NCI-H526 treated with DMSO at 0.1 percent for 48 hours (cell line): ENCODE results near the gene CAP1.

Experiments
- DNase-seq: peaks from one replicate; lab custom pipeline; 2025; lab: John Stamatoyannopoulos, UW

Gene CAP1

DNA sequence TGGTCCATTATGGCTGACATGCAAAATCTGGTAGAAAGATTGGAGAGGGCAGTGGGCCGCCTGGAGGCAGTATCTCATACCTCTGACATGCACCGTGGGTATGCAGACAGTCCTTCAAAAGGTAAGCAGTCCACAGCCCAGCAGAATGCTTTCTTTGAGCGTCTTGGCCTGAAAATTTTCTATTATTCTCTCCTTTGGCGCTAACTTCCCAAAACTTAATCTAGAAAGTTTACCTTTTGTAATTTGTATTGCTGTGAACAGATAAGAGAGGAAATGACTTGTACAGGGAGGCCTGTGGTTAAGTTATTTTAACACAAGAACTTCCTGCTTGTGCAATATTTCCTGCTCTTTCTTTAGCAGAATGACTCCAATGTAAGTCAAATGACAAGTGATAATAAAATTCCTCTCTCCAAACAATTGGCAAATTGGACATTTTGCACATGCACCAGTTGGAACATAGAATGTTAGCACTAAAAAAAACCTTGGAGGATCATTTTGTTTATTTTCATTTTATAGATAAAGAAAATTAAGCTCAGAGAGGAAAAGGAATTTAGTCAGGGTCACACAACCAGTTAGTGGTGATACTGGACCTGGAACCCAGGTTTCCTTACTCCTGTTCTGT lies 18.9 kb downstream of the CAP1 start:
- DNase-seq, result peak; percentile 88

DNA sequence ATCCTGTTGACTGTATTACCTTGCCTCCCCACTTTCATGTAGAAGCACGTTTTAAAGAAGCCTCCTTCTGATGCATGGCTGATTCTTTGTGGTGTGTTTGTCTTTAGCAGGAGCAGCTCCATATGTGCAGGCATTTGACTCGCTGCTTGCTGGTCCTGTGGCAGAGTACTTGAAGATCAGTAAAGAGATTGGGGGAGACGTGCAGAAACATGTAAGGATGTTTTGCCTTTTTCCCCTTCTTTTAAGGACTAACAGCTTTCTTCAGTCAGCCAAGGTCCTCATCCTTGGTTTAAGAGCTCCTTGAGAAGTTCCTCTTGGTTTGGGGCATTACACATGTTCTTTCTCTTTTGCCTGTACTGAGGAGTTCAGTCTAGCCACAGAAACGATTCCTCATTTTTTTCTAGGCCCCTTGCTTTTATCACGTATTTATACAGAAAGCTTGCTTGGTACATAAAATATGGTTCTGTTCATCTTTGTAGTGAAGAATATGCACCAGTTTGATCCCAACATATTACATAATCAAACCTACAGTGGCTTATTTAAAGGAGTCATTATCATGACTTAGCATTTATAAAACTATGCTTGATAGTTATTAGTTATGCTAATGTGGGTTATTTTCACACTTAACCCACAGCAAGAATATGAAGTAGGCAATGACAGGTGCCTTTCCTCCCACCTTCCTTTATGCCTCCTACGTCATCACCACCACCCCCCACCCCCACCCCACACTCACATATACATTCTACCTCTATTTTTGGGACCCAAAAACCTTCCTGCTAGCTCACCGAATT lies 19.6 kb downstream of the CAP1 start:
- DNase-seq, result no peak

DNA sequence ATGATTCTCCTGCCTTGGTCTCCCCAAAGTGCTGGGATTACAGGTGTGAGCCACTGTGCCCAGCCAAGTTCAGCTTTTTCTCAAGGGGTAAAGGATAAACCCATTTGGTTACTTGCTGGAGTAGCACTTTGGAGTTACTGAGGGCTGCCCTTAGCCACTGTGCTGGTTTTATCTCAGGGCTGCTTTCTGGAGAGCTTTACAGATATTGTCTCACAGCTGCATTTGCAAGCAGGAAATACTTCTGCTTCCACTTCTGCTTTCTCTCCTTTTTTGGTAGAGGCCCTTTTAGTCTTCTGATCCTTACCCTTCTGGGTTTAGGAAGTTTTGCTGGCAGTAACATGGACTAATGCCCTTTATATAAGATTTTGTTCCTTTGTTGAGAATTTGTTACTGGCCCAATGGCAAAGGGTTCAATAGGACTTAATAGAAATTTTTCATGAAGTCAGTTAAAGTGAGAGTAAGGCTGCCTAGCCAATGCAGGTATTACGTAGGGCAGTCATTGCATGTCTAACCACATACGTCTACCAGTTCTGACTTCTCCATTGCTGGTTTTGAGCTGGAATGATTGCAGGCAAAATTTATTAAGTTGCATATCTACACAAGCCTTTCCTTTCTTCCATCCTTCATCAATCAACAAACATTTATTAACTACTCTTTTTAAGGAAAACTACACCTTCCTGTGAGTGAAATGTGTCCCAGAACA lies 24.4 kb downstream of the CAP1 start:
- DNase-seq, result no peak

DNA sequence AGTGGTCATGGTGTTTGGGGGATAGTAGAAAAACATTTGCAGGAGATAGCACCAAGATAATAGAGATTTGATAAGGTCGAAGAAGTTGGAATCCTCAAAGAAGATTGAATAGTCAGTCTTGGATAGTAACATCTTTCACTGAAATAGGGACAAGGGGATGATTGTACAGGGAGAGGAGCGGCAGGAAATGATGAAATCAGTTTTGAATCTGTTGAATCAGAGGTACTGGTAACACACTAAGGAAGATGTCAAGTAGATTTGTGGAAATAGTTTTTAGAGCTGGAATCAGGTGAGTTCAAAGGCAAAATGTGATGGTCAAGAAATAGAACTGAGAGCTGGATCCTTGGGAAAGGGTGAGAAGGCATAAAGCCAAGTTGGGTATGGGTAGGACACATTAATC lies 26.5 kb downstream of the CAP1 start:
- DNase-seq, result no peak

DNA sequence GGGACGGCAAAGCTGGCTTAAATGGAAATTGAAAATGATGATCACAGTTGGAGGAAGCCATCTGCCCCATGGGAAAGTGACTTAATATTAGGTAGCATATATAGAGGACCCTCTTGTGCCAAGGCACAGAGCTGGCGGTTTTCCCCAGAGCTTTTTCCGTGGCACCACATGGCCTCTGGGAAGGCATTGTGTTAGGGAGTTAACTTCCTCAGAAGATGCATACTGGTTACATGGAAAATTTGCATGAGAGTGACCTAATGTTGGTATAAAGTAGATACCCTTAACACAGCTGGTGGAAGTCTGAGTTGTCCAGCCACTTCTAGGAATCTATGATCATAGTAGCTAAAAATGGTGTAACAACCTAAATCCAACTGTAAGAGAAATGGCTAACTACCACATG lies 27.3 kb downstream of the CAP1 start:
- DNase-seq, result no peak

DNA sequence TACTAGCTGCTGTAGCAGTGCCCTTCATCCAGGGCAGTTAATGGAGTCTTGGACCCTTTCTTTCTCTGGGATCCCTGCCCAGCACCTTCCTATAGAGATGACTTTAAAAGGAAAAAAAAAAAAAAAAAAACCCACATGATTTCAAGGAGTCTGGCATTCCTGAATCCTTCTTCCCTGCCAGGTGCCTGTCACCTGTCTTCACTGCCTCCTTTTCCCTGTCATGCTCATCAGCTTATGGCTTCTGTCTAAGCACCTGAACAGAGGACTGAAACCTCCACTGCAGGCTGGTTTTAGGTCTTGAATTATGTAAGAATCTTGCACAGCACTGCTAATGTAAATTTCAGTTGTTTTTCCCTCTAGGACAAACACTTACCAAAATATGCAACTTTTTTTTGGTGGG lies 31.6 kb downstream of the CAP1 start:
- no peak for DNase-seq

DNA sequence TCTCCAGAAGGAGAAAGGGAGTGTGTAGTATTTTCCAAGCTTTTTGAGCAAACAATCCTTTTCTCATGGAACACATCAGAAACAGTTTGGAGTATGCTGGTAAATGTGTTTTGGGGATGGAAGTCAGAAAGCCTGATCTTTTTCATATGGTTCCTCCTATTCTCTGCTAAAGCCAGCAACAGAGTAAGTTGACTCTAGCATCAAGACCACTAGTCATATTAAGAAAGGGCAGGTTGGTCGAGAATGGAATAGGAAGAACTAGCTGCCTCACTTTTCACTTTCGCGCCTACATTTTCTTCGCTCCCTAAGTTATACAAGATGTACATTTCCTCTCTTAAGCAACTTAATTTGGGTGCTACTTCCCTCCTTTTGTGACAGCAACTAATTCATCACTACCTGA lies 32.5 kb downstream of the CAP1 start:
- DNase-seq, result no peak

DNA sequence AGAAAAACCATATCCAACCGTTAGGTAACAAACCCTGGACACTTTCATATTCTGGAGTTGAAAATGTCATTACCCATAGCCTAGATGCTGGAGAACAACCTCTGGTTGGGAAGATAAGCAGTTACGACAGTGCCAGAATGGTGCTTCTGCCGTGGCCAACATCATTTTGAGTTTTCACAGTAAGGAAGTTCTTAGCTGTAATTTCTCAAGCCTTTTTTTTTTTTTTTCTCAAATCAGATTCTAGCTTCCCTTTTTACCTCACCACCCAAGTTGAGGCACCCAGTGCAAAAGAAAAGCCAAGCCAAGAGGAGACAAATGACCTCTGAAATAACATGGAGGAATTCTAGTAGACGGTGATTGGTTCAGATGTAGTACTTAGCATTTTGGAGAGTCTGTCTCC lies 34.7 kb downstream of the CAP1 start:
- DNase-seq, result no peak

DNA sequence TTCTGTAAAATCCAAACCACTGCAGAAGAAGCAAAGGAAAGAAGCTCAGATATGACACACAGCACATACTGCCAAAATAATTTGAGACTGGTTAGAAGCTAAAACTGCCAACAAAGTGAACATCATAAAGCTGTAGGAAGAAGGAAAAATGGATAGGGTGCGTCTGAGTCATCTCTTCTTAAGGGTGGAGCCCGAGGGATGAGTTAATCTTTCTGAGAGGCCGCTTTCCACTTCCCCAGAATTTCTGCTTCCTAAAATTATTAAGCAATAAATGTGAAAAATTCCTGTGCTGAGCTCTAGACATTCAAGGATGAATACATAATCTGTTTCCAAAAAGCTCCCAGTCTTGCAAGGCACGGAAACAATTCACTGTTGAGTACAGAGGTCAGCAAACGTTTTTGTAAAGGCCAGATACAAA lies 36.4 kb downstream of the CAP1 start:
- no peak for DNase-seq

DNA sequence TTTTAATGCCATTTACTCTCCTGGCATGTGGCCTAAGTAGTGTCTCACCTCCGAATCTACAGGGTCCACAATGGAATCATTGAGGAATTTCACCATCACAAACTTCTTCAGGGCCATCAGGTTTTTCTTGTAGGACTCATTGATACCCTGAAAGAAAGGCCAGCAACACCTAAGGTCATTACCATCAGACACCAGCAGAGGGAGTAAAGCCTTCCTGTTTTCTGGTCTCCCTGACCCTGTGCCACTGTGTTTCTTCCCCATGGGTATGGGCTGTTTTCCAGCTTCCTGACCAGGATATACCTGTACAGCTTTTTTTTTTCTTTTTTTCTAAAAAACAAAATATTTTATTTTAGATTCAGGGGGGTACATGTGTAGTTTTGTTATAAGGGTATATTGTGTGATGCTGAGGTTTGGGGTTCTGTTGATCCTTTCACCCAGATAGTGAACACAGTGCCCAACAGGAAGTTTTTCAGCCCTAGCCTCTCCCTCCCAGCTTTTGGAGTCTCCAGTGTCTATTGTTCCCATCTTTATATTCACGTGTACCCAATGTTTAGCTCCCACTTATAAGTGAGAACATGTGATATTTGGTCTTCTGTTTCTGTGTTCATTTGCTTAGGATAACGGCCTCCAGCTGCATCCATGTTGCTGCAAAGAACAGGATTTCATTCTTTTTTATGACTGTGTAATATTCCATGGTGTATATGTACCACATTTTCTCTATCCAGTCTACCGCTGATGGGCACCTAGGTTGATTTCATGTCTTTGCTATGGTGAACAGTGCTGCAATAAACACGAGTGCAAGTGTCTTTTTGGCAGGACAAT lies 38.2 kb downstream of the CAP1 start:
- DNase-seq, result peak; percentile 37

DNA sequence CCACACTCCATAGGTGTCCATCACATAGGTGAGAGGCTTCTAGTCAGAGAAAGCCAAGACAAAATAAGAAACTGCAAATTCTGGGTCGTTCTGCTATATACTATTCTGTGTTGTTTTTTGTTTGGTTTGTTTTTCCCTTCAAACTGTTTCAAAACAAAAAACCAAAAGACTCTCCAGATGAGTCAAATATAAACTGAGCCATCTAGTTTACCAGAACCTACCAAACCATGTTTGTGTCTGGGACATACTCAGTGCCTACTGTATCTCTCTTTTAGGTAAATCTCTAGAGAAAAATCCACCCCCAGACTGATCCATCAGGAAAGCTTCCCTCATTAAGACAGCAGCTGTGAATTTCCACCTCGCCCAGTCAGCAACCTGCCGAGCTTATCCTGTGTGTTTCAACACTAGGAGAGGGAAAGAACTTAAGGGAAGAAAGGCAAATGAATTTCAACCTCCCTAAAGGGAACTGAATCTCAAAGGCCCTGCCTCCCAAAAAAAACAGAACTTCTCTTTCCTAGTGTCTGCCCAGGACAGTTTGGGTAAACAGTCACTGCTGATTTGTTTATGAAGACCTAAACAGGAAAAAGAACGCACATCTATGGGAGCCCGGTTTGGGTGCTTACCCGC lies 39.4 kb downstream of the CAP1 start:
- DNase-seq, result no peak

DNA sequence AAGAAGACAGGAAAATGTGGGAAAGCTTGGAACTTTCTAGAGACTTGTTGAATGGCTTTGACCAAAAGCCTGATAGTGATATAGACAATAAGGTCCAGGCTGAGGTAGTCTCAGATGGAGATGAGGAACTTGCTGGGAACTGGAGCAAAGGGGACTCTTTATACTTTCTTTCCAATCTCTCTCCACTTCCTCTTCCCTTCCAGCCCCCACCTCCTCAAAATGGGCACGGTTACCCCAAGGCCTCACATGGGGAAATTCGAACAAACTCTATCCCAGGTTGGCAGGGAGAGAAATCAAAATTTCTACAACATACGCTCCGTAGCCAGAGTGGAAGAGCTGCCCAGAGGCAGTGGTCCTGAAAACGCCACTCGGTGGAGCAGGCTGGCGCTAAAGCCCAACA lies 41.3 kb downstream of the CAP1 start:
- no peak for DNase-seq

DNA sequence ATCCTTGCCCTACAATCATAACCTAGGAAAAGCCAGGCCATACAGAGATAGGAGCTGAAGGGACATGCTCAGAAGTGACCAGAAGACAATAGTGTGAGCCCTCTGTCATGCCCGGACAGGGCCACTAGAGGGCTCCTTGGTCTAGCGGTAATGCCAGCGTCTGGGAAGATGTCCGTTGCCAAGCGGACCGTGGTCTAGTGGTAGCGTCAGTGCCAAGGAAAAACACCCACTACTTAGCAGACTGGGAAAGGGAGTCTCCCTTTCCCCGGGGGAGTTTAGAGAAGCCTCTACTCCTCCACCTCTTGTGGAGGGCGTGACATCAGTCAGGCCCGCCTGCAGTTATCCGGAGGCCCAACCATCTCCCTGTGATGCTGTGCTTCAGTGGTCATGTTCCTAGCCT lies 44.2 kb downstream of the CAP1 start:
- DNase-seq, result peak; percentile 21

DNA sequence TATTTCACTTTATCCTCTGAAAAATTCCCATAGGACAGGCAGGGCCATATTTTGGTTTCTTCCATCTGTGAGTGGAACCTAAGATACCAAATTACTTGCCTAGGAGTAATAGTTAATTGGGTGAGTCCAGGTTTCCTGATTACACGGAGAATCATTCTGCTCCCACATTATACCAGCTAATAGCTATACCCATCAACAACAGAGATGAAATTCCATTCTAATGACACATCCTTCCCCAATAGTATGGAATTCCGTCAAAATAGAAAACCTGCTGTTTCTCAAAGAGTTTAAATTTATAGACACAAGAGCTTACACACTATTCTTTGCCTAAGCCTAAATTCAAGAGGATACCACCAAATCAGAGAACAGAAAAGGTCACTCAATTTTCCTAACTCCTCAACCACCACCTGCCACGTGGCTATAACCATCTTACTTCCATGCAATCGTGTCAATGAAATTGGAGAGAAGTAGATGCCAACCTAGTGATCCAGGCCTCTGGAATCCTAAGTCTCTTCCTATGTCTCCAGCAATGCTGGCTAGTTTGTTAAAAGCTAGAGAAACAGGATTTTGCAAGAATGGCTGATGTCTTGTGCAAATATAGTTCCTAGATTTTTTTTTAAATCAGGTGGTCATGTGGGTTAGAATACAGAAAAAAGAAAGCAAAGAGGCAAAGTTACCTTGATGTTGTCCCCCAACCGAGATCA lies 50.3 kb downstream of the CAP1 start:
- DNase-seq, result no peak

DNA sequence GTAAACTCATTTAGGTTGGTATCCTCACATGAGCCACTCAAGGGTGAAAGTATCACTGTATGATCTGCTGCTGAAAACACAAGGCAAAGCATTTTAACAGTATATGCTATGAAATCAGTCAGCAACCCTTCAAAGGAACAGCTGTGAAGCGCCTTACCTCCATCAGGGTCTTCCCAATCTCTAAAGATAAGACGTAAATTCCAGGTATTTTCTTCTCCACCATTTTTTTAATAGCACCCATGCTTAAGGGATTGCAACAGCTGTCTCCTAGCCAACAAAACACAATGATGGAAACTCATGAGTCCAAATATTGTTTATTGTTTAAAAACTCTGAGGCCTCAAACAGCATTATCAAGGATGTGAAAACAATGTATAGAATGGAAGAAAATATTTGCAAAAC lies 51.7 kb downstream of the CAP1 start:
- no peak for DNase-seq

DNA sequence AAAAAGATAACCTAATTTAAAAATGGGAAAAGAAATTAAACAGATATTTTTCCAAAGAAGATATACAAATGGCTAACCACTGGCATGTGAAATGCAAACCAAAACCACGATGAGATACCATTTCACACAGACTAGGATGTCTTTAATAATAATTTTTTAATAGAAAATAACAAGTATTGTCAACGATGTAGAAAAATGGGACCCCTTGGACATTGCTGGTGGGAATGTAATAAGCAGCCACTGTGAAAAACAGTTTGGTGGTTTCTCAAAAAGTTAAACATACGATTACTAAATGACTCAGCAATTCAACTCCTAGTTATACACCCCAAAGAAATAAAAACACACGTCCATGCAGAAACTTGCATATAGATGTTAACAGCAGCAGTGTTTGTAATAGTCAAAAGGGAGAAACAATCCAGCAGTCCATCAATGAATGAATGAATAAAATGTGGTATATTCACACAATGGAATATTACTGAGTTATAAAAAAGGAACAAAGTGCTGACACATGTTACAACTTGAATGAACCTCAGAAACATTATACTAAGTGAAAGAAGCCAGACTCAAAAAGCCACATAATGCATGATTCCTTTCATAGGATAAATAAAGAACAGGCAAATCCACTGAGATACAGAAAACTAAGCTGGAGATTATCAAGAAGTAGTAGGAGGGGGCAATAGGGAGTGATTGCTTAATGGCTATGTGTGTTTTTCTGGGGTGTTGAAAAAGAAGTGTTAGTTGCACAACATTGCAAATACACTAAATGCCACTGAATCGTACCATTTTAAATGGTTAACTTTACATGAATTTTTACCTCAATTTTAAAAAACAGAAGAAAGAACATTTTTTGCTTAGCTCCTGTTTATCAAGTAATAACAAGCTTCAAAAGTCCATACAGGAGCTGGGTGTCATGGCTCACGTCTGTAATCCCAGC lies 52.4 kb downstream of the CAP1 start:
- DNase-seq, result no peak

DNA sequence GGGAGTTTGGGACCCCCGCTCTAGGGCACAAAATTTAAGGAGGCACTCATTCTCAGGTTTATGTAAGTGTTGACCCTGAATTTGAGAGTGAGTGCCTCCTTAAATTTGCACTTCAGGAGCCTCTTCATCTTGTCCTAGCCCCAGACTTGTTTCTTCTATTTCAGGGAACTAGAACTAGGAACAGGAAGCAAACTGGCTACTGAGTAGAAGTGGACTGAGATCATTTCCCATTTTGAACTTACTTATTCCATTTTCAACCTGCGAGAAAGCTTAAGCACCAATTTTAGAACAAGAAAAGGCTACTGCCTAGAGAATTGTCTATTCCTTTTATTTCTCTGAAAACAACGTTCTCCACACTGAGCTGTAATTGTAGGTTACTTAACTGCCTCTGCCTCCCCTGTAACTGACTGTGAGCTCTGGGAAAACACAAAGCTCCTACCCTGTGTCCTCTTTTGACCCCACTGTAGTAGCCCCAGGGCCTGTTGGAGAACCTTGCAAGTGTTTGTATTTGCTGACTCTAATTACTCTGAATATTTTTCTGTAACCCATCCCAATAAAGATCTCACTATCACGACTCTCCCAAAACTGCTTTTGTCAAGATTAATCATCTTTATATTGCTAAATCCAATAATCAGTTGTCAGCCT lies 54.1 kb downstream of the CAP1 start:
- no peak for DNase-seq

DNA sequence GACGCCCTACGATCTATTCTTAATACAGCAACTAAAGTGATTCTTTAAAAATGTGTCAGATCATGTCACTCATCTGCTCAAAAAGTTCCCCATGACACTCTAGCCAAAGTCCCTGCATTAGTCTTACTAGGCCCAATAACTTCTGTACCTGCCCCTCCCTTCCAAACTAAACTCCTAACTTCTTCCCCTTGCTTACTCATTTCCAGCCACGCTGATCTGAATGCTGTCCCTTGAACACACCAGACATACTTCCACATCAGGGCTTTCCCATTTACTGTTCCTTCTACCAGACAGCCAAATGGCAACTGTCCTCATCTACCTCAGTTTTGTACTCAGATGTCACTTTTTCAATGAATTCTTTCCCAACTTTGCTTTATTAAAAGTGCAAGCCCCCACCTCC lies 55.3 kb downstream of the CAP1 start:
- DNase-seq, result no peak

DNA sequence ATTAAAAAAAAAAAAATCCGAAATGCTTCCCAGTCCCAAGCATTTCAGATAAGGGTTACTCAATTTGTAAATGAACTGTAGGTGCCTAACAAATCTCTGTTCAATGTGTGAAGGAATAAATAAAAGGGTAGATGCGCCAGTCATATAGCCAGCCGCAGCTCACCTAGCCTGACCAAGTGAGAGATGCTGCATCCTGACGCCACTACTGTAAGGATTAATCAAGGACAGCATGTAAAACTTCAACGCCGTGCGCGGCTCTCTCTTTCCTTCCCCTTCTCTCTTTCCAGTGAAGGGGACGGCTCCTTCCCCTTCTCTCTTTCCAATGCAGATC lies 56.1 kb downstream of the CAP1 start:
- no peak for DNase-seq
